ENCODE measurements around the gene NAB2. TPM values are rescaled to one million over a fixed set of nuclear protein-coding genes. Genes with fewer than 3 reads are reported as not detected.

Gene NAB2
- total and polyA plus RNA-seq, 12 donors: 9.5 to 20.2 (median 13.1) TPM

DNA sequence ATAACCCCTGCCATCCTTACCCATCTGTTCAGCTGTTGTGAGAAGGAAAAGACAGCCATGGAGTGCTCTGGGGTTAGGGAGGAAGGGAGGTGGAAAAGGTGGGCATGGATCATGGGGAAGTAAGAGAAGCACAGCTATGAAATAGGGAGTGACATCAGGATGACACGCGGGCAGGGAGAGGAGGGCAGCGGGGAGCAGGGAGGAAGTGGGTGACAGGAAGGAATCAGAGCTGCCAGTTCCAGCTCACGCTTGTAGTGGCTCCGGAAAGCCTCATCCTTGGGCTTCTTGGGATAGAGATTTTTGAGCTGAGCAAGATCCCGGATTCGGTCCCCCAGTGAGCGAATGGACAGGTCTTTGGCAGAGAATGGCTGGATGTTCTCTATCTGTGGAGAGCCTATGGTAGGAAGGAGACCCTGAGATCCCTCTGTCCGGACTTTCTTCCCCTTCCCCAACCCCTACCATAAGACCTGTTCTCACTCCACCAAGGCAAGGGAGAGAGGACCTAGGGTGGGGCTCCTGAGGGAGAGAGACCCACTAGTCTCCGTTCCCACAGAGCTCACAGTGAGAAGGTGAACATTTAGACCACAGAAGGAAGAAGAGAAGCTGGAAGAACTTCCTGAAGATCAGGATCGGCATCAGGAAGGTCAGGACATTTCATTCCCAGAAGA, 10.3 kb downstream of the NAB2 start:
- TF ChIP-seq, protein P1, sequence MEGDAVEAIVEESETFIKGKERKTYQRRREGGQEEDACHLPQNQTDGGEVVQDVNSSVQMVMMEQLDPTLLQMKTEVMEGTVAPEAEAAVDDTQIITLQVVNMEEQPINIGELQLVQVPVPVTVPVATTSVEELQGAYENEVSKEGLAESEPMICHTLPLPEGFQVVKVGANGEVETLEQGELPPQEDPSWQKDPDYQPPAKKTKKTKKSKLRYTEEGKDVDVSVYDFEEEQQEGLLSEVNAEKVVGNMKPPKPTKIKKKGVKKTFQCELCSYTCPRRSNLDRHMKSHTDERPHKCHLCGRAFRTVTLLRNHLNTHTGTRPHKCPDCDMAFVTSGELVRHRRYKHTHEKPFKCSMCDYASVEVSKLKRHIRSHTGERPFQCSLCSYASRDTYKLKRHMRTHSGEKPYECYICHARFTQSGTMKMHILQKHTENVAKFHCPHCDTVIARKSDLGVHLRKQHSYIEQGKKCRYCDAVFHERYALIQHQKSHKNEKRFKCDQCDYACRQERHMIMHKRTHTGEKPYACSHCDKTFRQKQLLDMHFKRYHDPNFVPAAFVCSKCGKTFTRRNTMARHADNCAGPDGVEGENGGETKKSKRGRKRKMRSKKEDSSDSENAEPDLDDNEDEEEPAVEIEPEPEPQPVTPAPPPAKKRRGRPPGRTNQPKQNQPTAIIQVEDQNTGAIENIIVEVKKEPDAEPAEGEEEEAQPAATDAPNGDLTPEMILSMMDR (IDR thresholded peaks at IDR 0.05): no peak
- intact Hi-C loops (cut with DNase I): no loop called here
- Histone ChIP-seq H3K36me3 (peaks cover 0 to 99% (median 45%) of the 10 kb centered on the region in 9 donors), H3K4me1 (peaks cover 0 to 17% (median 3%) of the 10 kb centered on the region in 9 donors), H3K27ac (peak overlapping the region in 1 of 10 donors; percentile 14), H3K4me3 (no peak overlapping the region), H3K27me3 (no peaks in the 10 kb centered on the region), H3K9me3 (no peaks in the 10 kb centered on the region)
- ATAC-seq: no peak
- no peak for DNase-seq
- 77 to 81% methylated on average over 11 of the region's 11 CpGs for WGBS, 2 donors

DNA sequence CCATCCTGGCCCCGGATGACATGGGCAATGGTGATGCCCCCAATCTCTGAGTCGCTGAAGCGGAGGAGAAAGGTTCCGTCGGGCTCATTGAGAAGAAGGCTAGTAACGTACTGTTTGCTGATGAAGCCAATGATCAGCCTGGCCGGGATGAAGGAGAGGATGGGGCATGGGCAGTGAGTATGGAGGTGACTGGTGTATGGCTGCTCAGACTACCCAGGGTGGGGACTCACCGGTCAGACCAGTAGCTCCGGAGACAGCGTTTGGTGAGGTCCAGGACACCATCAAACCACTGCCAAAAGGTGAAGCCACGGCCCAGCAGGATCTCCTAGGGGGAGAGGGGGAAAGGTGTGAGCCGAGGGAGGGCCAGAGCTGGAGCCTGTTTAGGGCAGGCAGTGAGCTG, 10.9 kb downstream of the NAB2 start:
- Histone ChIP-seq H3K4me1 (peaks cover 0 to 11% (median 0%) of the 10 kb centered on the region in 9 donors), H3K27me3 (no peaks in the 10 kb centered on the region), H3K27ac (no peak overlapping the region), H3K4me3 (no peak overlapping the region), H3K36me3 (peaks cover 0 to 99% (median 47%) of the 10 kb centered on the region in 9 donors), H3K9me3 (no peaks in the 10 kb centered on the region)
- WGBS, 2 donors: 74 to 75% methylated on average over 12 of the region's 12 CpGs
- ATAC-seq (no peak), DNase-seq (no peak)
- intact Hi-C loops (cut with DNase I): no loop called here
- TF ChIP-seq, protein P1 (IDR thresholded peaks at IDR 0.05): no peak

DNA sequence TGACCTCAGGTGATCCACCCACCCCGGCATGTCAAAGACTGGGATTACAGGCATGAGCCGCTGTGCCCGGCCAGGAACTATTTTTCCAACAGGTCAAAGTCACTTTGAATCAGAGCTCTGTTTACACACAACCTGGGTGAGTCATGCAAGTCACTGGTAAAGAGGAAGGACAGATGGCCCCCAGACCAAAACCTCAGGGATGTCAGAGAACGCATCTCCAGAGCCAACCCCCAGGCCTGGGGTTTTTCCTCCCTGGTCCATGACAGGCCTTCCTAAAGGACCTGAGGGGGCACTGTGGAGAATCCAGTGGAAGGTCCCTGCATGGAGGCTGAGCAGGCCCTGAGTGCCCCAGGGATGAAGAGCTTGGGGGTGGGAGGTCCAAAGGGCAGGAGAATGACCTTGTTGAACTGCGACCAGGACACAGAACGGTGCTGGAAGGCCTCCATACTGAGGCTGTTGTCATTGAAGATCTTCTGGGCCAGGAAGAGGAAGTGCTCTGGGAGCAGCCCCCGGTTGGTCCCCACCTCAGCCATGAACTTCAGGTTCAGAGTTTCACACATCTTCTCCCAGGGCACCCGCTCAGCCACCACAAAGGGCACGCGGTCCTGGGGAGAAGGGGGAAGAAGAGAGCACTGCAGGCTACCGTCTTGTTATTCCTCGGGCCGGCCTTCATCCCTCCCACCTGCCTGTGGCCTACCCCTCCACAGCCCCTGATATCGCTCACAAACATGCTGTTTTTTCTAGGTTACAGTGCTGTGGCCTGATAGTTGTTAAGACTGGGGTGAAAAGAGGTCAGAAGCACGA, 13.2 kb downstream of the NAB2 start:
- DNase-seq (no peak), ATAC-seq (peak in 1 of 8 donors; percentile 6)
- H3K4me3 ChIP-seq: no peak overlapping the region
- no peaks in the 10 kb centered on the region for H3K9me3 ChIP-seq
- peaks cover 0 to 11% (median 3%) of the 10 kb centered on the region in 9 donors for H3K4me1 ChIP-seq
- H3K36me3 ChIP-seq: peaks cover 0 to 99% (median 40%) of the 10 kb centered on the region in 9 donors
- peak overlapping the region in 1 of 10 donors; percentile 60 for H3K27ac ChIP-seq
- H3K27me3 ChIP-seq: no peaks in the 10 kb centered on the region
- 68 to 76% methylated on average over 15 of the region's 15 CpGs for WGBS, 2 donors
- intact Hi-C loops (cut with DNase I): no loop called here
- TF ChIP-seq, protein P1 (IDR thresholded peaks at IDR 0.05): no peak

DNA sequence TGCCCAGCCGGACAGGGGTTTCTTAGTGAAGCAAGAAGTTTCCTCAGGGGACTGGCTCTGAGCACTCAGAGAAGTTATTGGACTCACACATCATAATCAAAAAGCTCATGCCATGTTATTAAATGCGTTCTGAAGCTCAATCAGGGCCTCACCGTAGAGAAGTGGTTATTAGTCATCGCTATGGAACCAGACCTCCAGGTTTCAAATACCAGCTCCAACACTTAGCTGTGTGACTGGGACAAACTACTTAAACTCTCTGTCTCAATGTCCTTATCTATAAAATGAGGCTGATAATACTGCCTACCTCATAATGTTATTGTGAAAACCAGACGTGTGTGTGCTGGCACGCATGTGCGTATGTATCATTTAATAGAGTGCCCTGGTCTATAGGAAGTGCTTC, 14.9 kb downstream of the NAB2 start:
- 89 to 91% methylated on average over 7 of the region's 7 CpGs for WGBS, 2 donors
- ATAC-seq (no peak), DNase-seq (no peak)
- TF ChIP-seq, protein P1 (IDR thresholded peaks at IDR 0.05): no peak
- H3K4me3 ChIP-seq: no peak overlapping the region
- intact Hi-C loops (cut with DNase I): no loop called here
- peaks cover 0 to 99% (median 34%) of the 10 kb centered on the region in 9 donors for H3K36me3 ChIP-seq
- no peaks in the 10 kb centered on the region for H3K9me3 ChIP-seq
- no peaks in the 10 kb centered on the region for H3K27me3 ChIP-seq
- peaks cover 0 to 26% (median 11%) of the 10 kb centered on the region in 9 donors for H3K4me1 ChIP-seq
- no peak overlapping the region for H3K27ac ChIP-seq

All from heart right ventricle (tissue), 16 donors.